ENCODE data around the gene TAF11L10.
"Not testable (repeated sequence)": the region's sequence is repeated elsewhere in the genome, so short reads cannot be mapped to it uniquely, and the experiment has no call there.

TAF11L10 gene

GRCh38 chr5:17597728-17598127 lies at the start of gene TAF11L10:
TSS of gene TAF11L10 (minus strand) at chr5:17597828.
- H3K36me3 ChIP-seq (ENCODE audit: control insufficient read depth, low read length); H4K20me1 ChIP-seq (ENCODE audit: control insufficient read depth, insufficient read depth, low read depth, low read length); H3K79me2 ChIP-seq (ENCODE audit: control insufficient read depth, low read length); H3K9me3 ChIP-seq (ENCODE audit: control insufficient read depth, insufficient read depth, low read length); H3K9me2 ChIP-seq (replicated peaks; ENCODE audit: control insufficient read depth, low read length); H3K4me2 ChIP-seq (ENCODE audit: low read length); H3K4me1 ChIP-seq (ENCODE audit: control insufficient read depth, low read length); H3K27ac ChIP-seq (ENCODE audit: low read depth, low read length); H3F3A ChIP-seq (ENCODE audit: control insufficient read depth, insufficient read depth); H3K4me3 ChIP-seq (ENCODE audit: low read length); H3K27me3 ChIP-seq (ENCODE audit: control insufficient read depth, low read length): not testable (repeated sequence)

- Histone ChIP-seq H3K4me2 (ENCODE audit: low read length) (no peak within 1 kb of the TSS), H3K79me2 (ENCODE audit: control insufficient read depth, low read length) (no peaks in the 10 kb centered on the region), H3K27ac (ENCODE audit: low read depth, low read length) (no peak within 1 kb of the TSS), H3K4me3 (ENCODE audit: low read length) (no peak within 1 kb of the TSS), H3K36me3 (ENCODE audit: control insufficient read depth, low read length) (no peaks in the 10 kb centered on the region), H3K9me3 (ENCODE audit: control insufficient read depth, insufficient read depth, low read length) (no peaks in the 10 kb centered on the region), H3F3A (ENCODE audit: control insufficient read depth, insufficient read depth) (no peaks in the 10 kb centered on the region), H3K9me2 (replicated peaks; ENCODE audit: control insufficient read depth, low read length) (no peaks in the 10 kb centered on the region), H4K20me1 (ENCODE audit: control insufficient read depth, insufficient read depth, low read depth, low read length) (no peaks in the 10 kb centered on the region), H3K27me3 (ENCODE audit: control insufficient read depth, low read length) (no peaks in the 10 kb centered on the region), H3K4me1 (ENCODE audit: control insufficient read depth, low read length) (no peaks in the 10 kb centered on the region)
- TF ChIP-seq EZH2phosphoT487 (IDR thresholded peaks at IDR 0.05; ENCODE audit: borderline replicate concordance, low read length): no peak
- TF ChIP-seq CTCF (IDR thresholded peaks at IDR 0.05; ENCODE audit: low read depth, low read length, poor library complexity, severe bottlenecking): no peak
Observed at GRCh38 chr5:17634160-17634559, 36.5 kb upstream of the TAF11L10 start, which contains the start of gene TAF11L14. TSS of gene TAF11L14 (plus strand) at chr5:17634460.

- H3K4me2 ChIP-seq (ENCODE audit: low read length); H3F3A ChIP-seq (ENCODE audit: control insufficient read depth, insufficient read depth); H3K27me3 ChIP-seq (ENCODE audit: control insufficient read depth, low read length): not testable (repeated sequence)
Observed at GRCh38 chr5:17631788-17632187, 34.2 kb upstream of the TAF11L10 start, which contains the start of gene TAF11L13. TSS of gene TAF11L13 (plus strand) at chr5:17632088.

GRCh38 chr5:17625686-17626085 lies 28.1 kb upstream of the TAF11L10 start:
- Histone ChIP-seq H3K79me2 (ENCODE audit: control insufficient read depth, low read length) (no peaks in the 10 kb centered on the region), H3K27me3 (ENCODE audit: control insufficient read depth, low read length) (no peaks in the 10 kb centered on the region), H3K4me1 (ENCODE audit: control insufficient read depth, low read length) (no peaks in the 10 kb centered on the region), H3F3A (ENCODE audit: control insufficient read depth, insufficient read depth) (no peaks in the 10 kb centered on the region), H3K9me3 (ENCODE audit: control insufficient read depth, insufficient read depth, low read length) (no peaks in the 10 kb centered on the region), H3K36me3 (ENCODE audit: control insufficient read depth, low read length) (no peaks in the 10 kb centered on the region), H3K27ac (ENCODE audit: low read depth, low read length) (no peak overlapping the region), H4K20me1 (ENCODE audit: control insufficient read depth, insufficient read depth, low read depth, low read length) (no peaks in the 10 kb centered on the region), H3K4me3 (ENCODE audit: low read length) (no peak overlapping the region), H3K4me2 (ENCODE audit: low read length) (no peak overlapping the region), H3K9me2 (replicated peaks; ENCODE audit: control insufficient read depth, low read length) (no peaks in the 10 kb centered on the region)
- TF ChIP-seq CTCF (IDR thresholded peaks at IDR 0.05; ENCODE audit: low read depth, low read length, poor library complexity, severe bottlenecking): no peak

More at GRCh38 chr5:17631788-17632187, 34.2 kb upstream of the TAF11L10 start, which contains the start of gene TAF11L13:
- not testable (repeated sequence) for H3K79me2 ChIP-seq (ENCODE audit: control insufficient read depth, low read length); H3K9me3 ChIP-seq (ENCODE audit: control insufficient read depth, insufficient read depth, low read length); H3K27ac ChIP-seq (ENCODE audit: low read depth, low read length); H4K20me1 ChIP-seq (ENCODE audit: control insufficient read depth, insufficient read depth, low read depth, low read length); H3K4me1 ChIP-seq (ENCODE audit: control insufficient read depth, low read length); H3K36me3 ChIP-seq (ENCODE audit: control insufficient read depth, low read length); H3K9me2 ChIP-seq (replicated peaks; ENCODE audit: control insufficient read depth, low read length); H3K4me3 ChIP-seq (ENCODE audit: low read length)
